Upper lobe of left lung (tissue), 4 donors: Measurements from ENCODE around the gene MTG2.

Source experiments
- EP300 ChIP-seq, 4 donors: sonication (generic); formaldehyde crosslinking; IDR thresholded peaks; one replicate each; pipeline ENCODE4 v1.5.1; 2017; ENCODE audit warnings: antibody characterized with exemption in 4 of 4, control low read depth in 2 of 4
- POLR2AphosphoS5 ChIP-seq, 2 donors: sonication (generic); formaldehyde crosslinking; IDR thresholded peaks; one replicate each; pipeline ENCODE4 v1.5.1; 2017; ENCODE audit warnings: antibody characterized with exemption in 2 of 2
- TF ChIP-seq, protein P1 (sequence below), 6 experiments: fragments of 450-650 bp in 4 of 6; fragments of 200-600 bp in 2 of 6; sonication (generic) in 2 of 6; IDR thresholded peaks; one replicate each; pipeline ENCODE4 v1.5.1; 2016 to 2019; ENCODE audit warnings: antibody characterized with exemption in 6 of 6

DNA sequence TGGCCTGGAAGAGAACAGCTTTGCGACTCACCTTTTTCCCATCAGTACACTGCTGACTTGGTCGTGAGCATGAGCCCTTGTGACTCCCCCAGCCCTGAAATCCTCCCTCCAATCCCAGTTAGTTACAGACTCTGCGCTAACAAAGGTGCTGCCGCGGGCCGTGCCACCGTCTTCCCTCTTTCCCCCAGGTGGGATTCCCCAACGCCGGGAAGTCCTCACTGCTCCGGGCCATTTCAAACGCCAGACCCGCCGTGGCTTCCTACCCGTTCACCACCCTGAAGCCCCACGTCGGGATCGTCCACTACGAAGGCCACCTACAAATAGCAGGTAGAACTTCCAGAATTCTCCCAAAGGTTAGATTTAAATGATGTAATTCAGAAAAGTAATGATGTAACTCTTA, 16.1 kb downstream of the MTG2 start:
- TF ChIP-seq, protein P1, sequence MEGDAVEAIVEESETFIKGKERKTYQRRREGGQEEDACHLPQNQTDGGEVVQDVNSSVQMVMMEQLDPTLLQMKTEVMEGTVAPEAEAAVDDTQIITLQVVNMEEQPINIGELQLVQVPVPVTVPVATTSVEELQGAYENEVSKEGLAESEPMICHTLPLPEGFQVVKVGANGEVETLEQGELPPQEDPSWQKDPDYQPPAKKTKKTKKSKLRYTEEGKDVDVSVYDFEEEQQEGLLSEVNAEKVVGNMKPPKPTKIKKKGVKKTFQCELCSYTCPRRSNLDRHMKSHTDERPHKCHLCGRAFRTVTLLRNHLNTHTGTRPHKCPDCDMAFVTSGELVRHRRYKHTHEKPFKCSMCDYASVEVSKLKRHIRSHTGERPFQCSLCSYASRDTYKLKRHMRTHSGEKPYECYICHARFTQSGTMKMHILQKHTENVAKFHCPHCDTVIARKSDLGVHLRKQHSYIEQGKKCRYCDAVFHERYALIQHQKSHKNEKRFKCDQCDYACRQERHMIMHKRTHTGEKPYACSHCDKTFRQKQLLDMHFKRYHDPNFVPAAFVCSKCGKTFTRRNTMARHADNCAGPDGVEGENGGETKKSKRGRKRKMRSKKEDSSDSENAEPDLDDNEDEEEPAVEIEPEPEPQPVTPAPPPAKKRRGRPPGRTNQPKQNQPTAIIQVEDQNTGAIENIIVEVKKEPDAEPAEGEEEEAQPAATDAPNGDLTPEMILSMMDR (IDR thresholded peaks at IDR 0.05), result no peak
- TF ChIP-seq EP300 (IDR thresholded peaks at IDR 0.05) (no peak), POLR2AphosphoS5 (IDR thresholded peaks at IDR 0.05) (no peak)
